Measurements from ENCODE around the gene ABCC5.
"Not testable (repeated sequence)": the region's sequence is repeated elsewhere in the genome, so short reads cannot be mapped to it uniquely, and the experiment has no call there.

DNA sequence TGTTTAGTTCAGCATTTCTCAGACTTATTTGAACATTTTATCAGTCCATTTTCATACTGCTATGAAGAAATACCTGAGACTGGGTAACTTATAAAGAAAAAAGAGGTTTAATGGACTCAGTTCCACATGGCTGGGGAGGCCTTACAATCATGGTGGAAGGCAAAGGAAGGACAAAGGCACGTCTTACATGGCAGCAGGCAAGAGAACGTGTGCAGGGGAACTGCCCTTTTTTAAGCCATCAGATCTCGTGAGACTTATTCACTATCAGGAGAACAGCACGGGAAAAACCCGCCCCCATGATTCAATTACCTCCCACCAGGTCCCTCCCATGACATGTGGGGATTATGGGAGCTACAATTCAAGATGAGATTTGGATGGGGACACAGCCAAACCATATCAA, 7.6 kb upstream of the ABCC5 start:
- not testable (repeated sequence) for TF ChIP-seq CTCF (IDR thresholded peaks at IDR 0.05); POLR2AphosphoS5 (IDR thresholded peaks at IDR 0.05; ENCODE audit: insufficient read depth in 1 of 2, low read depth in 1 of 2); POLR2A (IDR thresholded peaks at IDR 0.05)

All from vagina (tissue), 2 donors.